NCI-H748 treated with DMSO at 0.1 percent for 48 hours (cell line): Measurements from ENCODE around the gene NPAS3.

Experiments
- DNase-seq: peaks from one replicate; lab custom pipeline; 2025; lab: John Stamatoyannopoulos, UW

NPAS3 gene

DNA sequence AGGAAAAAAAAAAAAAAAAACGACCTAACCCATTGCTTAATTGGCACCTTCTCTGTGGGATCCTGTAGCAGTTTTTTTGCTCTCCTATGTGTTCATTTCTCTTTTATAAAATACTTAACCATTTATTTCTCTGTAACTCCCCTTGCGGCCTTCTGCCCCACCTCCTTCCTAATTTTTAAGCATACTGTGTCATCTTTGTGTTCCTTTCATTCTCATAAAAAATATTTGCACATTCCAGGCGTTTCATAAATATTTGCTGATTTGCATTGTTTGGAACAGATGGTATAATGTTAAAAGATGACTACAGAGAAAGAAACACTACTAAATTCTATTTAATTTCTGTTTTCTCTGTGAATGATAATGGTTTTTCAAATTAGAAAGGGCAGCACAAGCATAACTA, 77.9 kb downstream of the NPAS3 start:
- no peak for DNase-seq

DNA sequence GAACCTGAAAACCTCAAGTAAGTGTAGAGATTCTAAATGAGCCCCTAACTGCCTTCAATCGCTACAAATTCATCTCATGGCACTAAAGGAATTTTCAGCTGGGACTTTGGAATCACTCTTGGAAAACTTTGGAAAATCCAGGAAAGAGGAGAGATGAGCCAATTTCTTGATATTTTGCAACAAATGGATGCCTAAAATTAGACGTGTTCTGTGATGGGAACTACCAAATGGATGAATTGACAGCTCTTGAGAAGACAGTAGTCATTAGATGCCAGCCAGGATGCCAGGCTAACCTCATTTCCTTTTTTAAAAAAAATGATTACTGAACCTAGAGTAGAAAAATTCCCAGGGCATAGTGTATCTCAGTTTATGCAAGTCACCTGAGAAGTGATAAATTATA, 78.3 kb downstream of the NPAS3 start:
- DNase-seq, result no peak

DNA sequence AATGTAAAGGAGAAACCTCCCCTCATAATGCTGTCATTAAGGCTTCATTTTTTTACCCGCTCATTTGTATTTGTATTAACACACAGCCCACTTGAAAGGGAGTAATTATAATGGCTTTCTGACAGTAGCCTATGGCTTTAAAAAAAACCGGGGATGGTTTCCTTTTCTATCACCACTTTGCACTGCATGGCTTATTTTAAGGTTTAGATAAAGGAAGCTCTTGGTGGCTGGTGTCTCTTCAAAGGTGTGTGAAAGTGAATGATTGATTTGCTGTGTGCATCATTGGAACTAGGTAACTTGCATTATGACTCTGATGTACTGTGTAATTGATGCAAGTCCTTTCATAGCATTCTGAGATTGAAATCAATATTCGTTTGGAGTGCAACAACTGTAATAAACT, 80.7 kb downstream of the NPAS3 start:
- DNase-seq, result peak; percentile 89

DNA sequence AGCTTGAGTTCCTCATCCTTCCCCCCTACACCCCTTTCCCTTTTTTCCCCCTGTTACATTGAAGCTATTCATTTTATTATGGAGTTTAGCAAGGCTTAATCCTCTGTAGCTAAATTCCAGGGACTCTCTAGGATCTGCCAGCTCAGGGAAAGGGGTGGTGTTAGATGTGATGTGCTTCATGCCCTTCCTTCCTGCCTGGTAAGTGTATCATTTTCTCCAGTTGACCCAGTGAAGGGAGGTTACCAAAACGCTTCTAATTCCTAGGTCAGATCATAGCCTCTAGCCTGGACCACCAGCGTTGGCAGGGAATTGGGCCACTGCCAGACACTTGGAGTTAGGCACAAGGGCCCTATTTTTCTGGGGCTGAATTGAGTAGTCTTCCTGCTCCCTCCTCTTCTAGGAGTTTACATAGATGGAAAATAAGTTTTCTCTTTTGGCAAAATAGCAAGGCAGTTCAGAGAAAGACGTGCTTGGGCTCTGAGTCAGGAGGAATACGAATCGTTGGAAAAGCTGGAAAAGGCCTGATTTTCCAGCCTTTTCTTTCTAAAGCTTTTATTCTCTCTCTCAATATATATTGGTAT, 88.3 kb downstream of the NPAS3 start:
- no peak for DNase-seq

DNA sequence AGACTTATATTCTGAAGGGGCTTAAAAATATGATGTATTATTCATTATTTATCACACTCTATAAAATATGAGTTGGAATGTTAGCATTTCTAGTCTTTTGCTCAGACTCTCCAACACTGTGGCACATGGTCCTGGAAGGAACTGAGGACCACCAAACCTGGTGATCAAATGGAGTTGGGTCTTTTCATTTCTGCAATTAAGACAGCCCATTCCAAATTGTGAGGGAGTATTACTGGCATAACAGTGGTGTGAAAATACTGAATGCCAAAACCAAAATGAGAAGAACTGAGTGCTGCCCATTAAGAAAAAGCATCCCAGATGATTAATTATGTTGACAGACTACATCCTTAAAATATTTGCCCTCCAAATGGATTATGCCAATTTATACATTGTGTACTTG, 90.8 kb downstream of the NPAS3 start:
- no peak for DNase-seq

DNA sequence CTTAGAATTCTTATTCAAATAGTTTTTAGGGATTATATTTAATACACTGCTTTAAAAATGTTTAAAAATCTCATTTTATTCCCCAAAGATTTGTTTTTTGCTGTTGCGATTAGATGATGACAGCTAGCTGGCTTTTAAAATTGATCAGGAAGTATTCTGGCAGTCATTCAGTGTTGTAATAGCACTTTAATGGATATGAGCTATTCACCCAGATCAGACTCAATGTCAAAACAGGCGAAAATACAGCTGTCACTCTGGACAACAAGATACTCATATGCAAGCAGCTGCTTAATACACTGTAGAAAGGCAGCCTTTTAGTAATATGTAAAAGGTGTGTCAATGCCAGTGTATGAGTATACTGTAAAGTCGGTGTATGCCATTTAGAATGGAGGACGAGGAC, 91.7 kb downstream of the NPAS3 start:
- DNase-seq, result peak; percentile 35

DNA sequence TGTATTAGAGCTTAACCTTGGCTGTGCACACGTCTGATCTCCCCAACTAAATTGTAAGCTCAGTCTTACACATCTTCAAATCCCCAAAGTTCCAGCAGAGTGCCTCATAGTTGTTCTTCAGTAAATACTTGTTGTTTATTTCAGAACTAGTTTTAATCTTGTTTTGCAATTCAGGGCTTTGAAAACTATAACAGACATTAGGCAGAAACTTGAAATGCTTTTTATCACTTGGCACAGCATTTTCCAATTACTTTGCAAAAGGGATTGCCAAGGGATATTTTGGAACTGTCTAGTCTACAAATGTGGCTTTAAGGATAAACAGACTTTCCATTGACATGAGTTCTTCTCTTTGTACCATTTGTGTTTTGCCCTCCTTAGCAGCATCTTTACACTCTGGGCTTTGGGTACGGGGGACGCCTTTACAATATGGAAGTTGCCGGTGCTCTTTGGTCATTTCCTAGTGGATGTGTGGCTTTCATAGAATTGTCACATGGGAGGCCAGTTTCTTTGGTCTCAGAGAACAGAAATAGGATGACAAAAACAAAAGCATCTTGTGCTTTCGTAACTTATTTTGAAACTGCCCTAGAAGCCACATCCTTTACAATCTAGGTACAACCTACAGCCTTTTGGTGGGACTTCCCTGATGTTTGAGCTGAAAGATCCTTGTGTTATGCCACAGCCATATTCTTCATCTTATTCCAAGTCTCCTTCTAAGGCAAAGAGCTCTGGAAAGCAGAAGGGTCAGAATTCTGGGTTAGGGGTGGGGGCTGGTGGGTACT, 96.9 kb downstream of the NPAS3 start:
- no peak for DNase-seq

DNA sequence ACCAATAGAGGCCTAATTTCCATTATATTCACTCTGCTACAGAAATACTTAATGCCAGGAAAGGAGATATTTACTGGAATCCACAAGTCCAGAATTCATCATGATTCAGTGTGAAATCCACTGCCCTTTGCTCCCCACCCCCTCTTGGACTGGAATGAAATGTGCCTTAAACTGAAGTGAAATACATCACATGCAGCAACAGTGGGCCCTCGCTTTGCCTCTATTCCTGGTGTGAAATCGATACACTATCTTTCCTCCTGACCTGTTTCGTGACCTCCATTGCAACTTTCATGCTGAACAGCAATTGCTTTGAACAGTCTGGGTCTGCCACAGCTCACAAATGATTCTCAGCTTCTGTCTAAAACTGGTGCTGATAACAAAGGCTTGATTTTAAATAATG, 100.6 kb downstream of the NPAS3 start:
- no peak for DNase-seq

DNA sequence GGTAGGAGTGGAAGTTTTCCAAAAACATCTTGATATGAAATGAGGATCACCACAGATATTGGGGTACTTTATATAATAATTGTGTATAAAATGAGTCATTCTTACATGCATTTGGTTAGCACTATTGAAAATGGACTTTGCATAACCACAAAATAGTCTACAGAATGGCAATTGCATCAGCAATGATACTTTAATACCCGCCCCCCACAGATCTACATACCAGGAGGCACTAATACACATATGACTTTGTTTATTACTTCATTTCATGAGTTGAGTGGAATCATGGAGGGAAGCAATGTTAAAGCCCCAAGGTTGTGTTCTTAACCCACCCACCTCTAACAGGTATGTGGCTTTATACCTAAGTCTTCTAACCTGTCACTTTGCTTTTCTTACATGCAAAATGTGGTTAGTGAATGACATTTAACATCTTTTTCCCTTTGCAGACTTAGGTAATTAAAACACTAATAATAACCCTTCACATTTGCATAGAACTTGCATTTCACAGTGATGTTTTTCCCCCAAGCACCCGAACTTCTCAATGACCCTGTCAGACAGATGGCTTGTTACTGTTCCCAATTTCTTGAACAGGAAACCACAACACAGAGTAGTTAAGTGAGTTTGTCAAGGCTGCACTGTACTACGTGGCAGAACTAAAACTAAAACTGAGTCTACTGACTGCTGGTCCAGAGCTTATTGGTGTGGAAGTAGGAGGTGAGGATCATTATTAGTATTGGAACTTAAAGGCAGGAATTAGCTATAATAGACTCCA, 101.9 kb downstream of the NPAS3 start:
- no peak for DNase-seq

DNA sequence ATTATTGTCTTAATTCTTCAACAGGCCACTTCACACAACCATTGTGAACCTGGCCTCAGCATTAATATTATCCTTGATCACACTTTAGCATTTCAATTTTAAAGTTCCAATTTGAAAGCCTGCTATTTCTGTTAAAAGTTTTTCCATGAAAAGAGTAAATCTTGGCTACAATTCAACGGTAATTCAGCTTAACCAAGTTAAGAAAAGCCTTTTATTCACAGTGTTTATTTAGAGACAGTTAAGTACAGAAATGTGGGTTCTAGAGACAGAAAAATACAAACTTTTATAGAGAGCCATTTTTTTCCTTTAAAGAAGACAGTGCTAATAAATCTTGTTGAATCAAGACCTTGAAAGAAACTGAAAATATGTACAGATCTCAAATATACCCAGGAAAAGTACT, 103.9 kb downstream of the NPAS3 start:
- DNase-seq, result no peak

DNA sequence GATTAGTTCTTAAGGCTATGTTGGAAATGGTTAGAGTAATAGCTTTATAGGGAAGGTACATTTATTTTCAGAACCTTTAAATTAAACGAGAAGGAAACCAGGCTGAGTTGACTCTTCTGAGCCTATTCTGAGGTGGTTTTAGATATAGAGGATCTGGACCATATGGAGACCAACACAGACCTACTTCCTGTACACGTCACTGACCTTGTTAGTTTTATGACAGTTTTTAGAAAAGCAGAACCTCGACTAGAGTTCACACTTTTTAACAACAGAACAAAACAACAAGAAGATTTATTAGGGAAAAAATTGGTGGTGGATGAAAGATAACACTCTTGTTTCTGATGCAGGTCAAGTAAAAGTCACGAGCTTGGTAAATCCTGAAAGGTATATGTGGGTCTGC, 107.1 kb downstream of the NPAS3 start:
- DNase-seq, result no peak

DNA sequence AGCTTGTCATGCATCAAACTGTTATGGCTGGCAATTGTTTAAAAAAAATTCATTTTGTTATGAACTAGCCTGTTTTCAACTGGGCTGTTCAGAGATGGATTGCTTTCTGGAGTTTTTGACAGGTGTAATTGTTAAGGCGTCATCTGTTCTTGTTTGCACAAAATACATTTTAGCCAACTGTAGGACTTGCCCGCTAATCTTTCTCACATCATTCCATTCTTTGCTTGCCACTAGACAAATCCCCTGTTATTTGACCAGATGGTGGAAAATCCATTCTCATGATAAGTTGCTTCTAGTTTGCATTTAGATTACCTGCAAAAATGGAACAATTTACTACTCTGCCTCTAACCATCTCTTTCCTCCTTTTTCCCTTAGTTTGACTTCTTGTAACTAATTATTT, 114.3 kb downstream of the NPAS3 start:
- peak; percentile 80 for DNase-seq

DNA sequence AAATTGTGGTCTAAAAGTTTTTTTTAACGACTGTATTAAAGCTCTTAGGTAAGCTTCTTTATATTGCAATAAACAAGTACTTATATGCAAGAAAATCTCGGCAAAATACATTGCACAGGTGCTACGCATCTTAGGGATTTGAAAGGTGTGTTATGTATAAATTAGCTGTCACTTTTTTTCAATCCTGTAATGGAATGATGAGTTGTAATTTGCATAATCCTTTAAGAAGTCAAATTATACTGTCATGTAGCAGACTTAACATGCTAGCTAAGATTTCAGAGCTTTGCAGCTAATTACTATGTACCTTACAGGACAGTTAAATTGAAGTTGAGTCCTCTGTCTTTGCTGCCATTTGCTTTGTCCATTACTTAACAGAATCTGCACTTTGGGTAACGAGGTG, 117.5 kb downstream of the NPAS3 start:
- no peak for DNase-seq

DNA sequence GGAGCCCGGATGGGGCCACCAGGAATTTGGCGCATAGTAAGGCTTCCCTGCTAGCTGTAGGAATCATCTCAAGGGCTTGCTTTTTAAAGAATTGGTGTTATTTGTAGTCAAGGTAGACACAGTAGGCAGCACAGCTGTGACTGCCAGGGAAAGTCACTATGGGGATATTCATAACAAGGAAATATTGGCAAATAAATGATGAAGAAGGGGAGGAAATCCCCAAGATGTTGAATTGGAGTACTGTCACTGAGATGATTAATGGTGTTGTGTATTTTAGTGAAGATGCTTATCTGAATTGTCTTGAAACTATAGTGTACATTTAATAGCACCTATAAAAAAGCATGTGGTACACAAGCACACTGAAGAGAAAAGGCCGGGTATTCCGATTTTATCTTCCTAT, 118.9 kb downstream of the NPAS3 start:
- no peak for DNase-seq

DNA sequence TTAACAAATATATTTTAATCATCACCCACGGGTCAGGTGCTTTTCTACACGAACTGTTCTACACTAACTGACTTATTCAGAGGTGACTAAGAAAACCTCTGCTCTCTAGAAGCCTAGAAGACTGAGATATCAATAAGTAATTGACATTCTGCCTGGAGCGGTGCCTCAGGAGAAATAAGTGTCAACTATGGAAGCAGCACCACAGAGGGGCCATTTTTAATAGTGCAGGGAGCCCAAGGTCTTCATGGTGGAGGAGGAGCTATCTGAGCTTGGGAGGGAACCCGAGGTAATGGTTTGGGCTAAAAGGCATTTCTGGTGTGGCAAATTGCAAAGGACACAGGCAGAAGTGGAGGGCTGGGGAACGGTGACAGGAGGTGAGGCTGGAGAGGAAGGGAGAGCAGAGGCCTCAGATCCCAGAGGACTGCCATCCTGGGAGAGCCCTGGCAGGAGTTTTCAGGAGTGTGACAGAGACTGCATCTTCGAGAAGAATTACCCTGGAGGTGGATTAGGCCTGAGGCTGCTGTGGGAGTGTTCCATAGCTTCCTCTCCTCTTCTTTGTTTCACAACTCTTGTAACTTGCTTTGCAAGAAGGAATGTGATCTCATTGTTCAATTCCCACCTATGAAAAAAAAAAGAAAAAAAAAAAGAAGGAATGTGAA, 123.1 kb downstream of the NPAS3 start:
- DNase-seq, result no peak

DNA sequence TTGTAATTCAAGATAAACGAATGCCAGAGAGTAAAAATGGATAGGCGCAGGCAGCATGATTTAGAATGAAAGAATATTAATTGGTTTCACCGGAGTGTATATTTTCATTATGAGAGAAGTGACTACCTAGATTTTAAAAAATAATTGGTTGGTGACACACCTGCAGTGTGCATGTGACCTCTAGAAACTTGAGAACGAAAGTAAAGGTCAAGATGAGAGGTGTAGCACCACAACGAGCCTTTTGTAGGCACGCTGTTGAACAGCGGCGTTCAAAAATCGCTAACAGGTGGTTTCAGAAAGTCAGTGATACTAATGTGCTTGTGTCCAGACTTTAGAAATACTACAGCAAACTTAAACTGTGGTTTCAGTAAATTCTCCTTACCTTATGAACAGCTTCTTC, 123.8 kb downstream of the NPAS3 start:
- DNase-seq, result peak; percentile 31

DNA sequence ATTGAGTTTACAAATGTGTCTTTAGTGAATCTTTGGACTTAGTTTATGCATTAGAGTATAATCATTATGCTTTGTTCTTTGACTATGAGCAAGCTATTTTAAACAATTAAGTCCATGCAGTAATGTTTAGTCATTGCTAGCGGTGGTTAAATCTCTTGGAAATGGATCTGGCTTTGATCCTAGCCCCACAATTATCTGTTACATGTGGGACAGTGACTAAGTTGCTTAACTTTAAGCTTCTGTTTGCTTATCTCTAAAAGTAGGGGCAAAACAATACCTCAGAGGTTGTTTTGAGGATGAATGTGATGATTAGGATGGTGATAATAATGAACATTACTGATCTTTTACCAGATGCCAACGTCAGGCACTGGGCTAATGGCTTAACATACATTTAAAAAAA, 124.2 kb downstream of the NPAS3 start:
- DNase-seq, result no peak

DNA sequence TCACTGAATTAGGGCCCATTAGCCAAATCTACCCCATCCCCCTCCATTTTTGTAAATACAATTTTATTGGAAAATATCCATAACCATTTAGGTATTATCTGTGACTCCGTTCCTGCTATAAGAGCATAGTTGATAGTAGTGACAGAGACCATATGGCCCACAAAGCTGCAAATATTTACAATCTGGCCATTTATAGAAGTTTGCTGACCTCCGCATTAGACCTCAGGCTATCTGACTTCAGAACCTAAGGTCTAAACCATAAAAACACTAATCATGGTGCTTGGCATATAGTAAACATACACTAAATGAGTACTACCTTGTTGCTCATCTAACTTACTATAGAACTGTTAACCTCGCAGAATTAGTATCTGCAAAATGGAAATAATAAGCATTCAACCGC, 124.8 kb downstream of the NPAS3 start:
- DNase-seq, result no peak

DNA sequence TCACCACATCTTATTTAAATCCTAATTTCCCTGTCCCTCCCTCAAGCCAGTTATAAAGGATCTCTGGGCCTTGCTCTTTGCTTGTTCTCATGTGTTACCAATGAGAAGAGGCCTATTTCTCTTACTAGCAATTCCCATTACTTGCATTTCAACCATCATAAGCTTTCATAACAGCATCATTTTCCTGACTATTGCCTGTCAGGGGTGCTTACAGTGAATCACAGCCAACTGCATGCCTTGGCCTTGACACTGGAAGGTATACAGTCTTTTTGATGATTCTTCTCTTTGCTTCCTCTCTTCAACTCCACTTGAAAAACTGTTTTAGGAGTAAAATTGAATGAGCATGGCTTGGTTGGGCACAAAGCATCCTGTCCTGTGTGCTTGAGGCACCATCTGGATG, 127.0 kb downstream of the NPAS3 start:
- no peak for DNase-seq

DNA sequence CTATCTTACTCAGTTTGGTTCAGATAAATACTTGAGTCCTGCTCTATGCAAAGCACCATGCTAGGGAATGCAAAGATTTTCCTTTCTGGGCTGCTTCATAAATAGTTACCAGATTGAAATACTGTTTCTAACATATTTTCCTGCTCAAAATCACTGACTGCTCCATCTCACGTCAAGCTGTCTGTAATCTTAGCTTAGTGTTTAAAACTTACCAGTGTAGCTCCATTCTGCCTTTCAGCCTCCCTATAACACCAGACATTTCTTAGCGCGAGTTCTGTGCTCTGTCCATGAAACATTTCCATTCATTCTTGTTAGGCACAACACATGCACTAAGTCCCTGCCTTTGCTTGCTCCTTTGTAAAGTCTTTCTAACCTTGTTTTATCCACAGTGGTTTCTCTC, 129.4 kb downstream of the NPAS3 start:
- DNase-seq, result no peak

DNA sequence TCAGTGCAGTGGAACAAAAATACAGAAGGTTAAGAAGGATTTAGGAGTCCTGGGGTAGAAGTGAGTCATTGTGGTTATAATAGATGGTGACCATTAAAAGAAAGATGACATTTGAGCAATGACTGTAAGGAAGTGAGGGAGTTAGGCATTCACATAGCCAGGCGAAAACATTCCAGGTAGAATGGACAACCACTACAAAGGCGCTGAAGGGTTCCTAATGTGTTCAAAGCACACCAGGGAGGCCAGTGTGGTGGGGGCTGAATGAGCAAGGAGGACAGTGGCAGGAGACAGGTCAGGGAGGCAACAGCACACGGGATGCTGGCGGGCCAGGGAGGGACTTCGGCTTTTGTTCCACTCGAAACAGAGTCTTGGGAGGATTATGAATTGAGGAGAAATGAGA, 129.9 kb downstream of the NPAS3 start:
- no peak for DNase-seq

DNA sequence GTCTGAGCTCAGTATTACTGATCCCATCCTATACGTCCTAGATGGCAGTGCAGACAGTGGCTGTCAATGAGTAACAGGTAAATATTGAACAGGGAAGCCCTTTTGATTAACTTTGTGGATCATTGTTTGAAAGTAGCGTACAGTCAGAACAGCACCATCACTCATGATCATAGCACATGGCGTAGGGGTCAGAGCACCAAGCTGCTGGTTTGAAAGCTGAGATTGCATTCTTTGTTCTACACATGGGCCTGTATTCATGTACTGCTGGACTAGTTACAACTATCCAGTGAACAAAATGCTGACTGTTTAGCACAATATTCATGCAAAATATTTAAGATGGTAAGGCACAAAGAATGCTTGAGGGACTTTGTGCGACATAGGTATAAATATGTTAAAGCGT, 131.8 kb downstream of the NPAS3 start:
- DNase-seq, result no peak

DNA sequence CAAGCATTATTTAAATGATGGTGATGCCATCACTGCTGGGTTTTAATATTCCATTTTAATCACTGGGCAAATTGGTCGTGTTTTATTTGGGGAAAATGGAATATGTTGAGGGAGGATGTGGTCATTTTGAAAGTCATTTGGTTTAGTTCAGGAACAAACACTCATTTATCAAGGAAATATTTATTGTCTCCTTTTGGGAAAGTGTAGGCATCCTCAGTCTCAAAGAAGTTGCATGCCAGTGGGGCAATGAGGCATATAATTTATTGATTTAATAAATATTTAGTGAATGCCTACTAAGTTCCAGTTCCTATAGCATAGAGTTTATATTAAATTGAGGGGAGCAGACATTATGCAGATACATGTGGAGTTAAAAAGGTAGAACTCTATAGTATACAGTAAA, 134.3 kb downstream of the NPAS3 start:
- no peak for DNase-seq
